IPS-15b (cell line): ENCODE data around the gene SPSB1.

Source experiments
- H3K27me3 ChIP-seq: one replicate; pipeline ENCODE4 v1.6.1; 2013; ENCODE audit warnings: low read length; ENCODE audit not compliant: control insufficient read depth, insufficient read depth
- H3K36me3 ChIP-seq: one replicate; pipeline ENCODE4 v1.6.1; 2013; ENCODE audit warnings: low read length; ENCODE audit not compliant: control insufficient read depth, insufficient read depth
- H3K4me1 ChIP-seq: one replicate; pipeline ENCODE4 v1.6.1; 2013; ENCODE audit warnings: mild to moderate bottlenecking, low read length; ENCODE audit not compliant: control insufficient read depth, insufficient read depth
- H3K4me3 ChIP-seq: one replicate; pipeline ENCODE4 v1.5.1; 2013; ENCODE audit warnings: low read depth, low read length
- H3K9ac ChIP-seq: one replicate; pipeline ENCODE4 v1.6.1; 2013; ENCODE audit warnings: low read depth, mild to moderate bottlenecking, low read length
- H3K9me3 ChIP-seq: one replicate; pipeline ENCODE4 v1.6.1; 2013; ENCODE audit warnings: mild to moderate bottlenecking, low read length; ENCODE audit not compliant: control insufficient read depth, insufficient read depth

The SPSB1 gene

GRCh38 chr1:9356829-9357466 is 64.3 kb downstream of the SPSB1 start:
- Histone ChIP-seq H3K9me3 (no peaks in the 10 kb centered on the region), H3K27me3 (no peaks in the 10 kb centered on the region), H3K4me3 (no peak overlapping the region), H3K36me3 (peaks cover 3% of the 10 kb centered on the region), H3K9ac (no peak overlapping the region), H3K4me1 (no peaks in the 10 kb centered on the region)

- no peak overlapping the region for H3K4me3 ChIP-seq
- H3K4me1 ChIP-seq, result no peaks in the 10 kb centered on the region
- no peaks in the 10 kb centered on the region for H3K27me3 ChIP-seq
- H3K9ac ChIP-seq, result no peak overlapping the region
- peaks cover 3% of the 10 kb centered on the region for H3K36me3 ChIP-seq
- no peaks in the 10 kb centered on the region for H3K9me3 ChIP-seq
Measured at GRCh38 chr1:9357958-9358357, 65.3 kb downstream of the SPSB1 start.

- Histone ChIP-seq H3K9ac (no peak overlapping the region), H3K4me3 (no peak overlapping the region), H3K4me1 (no peaks in the 10 kb centered on the region), H3K9me3 (no peaks in the 10 kb centered on the region), H3K36me3 (peaks cover 3% of the 10 kb centered on the region), H3K27me3 (no peaks in the 10 kb centered on the region)
Measured at GRCh38 chr1:9360371-9361064, 67.8 kb downstream of the SPSB1 start.

- no peaks in the 10 kb centered on the region for H3K4me1 ChIP-seq
- H3K36me3 ChIP-seq, result peaks cover 3% of the 10 kb centered on the region
- H3K4me3 ChIP-seq, result no peak overlapping the region
- no peaks in the 10 kb centered on the region for H3K27me3 ChIP-seq
- no peaks in the 10 kb centered on the region for H3K9me3 ChIP-seq
- H3K9ac ChIP-seq, result no peak overlapping the region
Measured at GRCh38 chr1:9361630-9362260, 69.1 kb downstream of the SPSB1 start.

GRCh38 chr1:9362488-9362887 is 69.8 kb downstream of the SPSB1 start:
- Histone ChIP-seq H3K4me1 (no peaks in the 10 kb centered on the region), H3K4me3 (no peak overlapping the region), H3K36me3 (peaks cover 3% of the 10 kb centered on the region), H3K9me3 (no peaks in the 10 kb centered on the region), H3K27me3 (no peaks in the 10 kb centered on the region), H3K9ac (no peak overlapping the region)

- Histone ChIP-seq H3K36me3 (peaks cover 3% of the 10 kb centered on the region), H3K4me3 (no peak overlapping the region), H3K9me3 (no peaks in the 10 kb centered on the region), H3K4me1 (no peaks in the 10 kb centered on the region), H3K9ac (no peak overlapping the region), H3K27me3 (no peaks in the 10 kb centered on the region)
Measured at GRCh38 chr1:9363061-9363471, 70.4 kb downstream of the SPSB1 start.

GRCh38 chr1:9366298-9366697 is 73.6 kb downstream of the SPSB1 start:
- Histone ChIP-seq H3K4me1 (no peaks in the 10 kb centered on the region), H3K27me3 (no peaks in the 10 kb centered on the region), H3K9ac (no peak overlapping the region), H3K4me3 (no peak overlapping the region), H3K9me3 (no peaks in the 10 kb centered on the region), H3K36me3 (no peaks in the 10 kb centered on the region)

- H3K27me3 ChIP-seq, result no peaks in the 10 kb centered on the region
- no peaks in the 10 kb centered on the region for H3K9me3 ChIP-seq
- H3K36me3 ChIP-seq, result no peaks in the 10 kb centered on the region
- H3K4me1 ChIP-seq, result no peaks in the 10 kb centered on the region
- no peak overlapping the region for H3K9ac ChIP-seq
- H3K4me3 ChIP-seq, result no peak overlapping the region
Measured at GRCh38 chr1:9366943-9367780, 74.5 kb downstream of the SPSB1 start.

- H3K36me3 ChIP-seq, result no peaks in the 10 kb centered on the region
- H3K4me3 ChIP-seq, result no peak overlapping the region
- H3K9me3 ChIP-seq, result no peaks in the 10 kb centered on the region
- no peaks in the 10 kb centered on the region for H3K27me3 ChIP-seq
- H3K9ac ChIP-seq, result no peak overlapping the region
- no peaks in the 10 kb centered on the region for H3K4me1 ChIP-seq
Measured at GRCh38 chr1:9367806-9368205, 75.1 kb downstream of the SPSB1 start.

GRCh38 chr1:9368356-9368755 is 75.7 kb downstream of the SPSB1 start:
- Histone ChIP-seq H3K4me3 (no peak overlapping the region), H3K9ac (no peak overlapping the region), H3K36me3 (no peaks in the 10 kb centered on the region), H3K4me1 (no peaks in the 10 kb centered on the region), H3K27me3 (no peaks in the 10 kb centered on the region), H3K9me3 (no peaks in the 10 kb centered on the region)

GRCh38 chr1:9369964-9370788 is 77.5 kb downstream of the SPSB1 start:
- Histone ChIP-seq H3K9me3 (no peaks in the 10 kb centered on the region), H3K4me1 (no peaks in the 10 kb centered on the region), H3K4me3 (no peak overlapping the region), H3K36me3 (no peaks in the 10 kb centered on the region), H3K9ac (no peak overlapping the region), H3K27me3 (no peaks in the 10 kb centered on the region)
